HG02642 (cell line): ENCODE measurements around the gene EIF3D.

ENCODE experiments used
- ATAC-seq: cut with Tn5 transposase; IDR thresholded peaks from one replicate; pipeline ENCODE4 v1.9.1; 2021; ENCODE audit warnings: mild to moderate bottlenecking; ENCODE audit not compliant: unreplicated experiment, poor library complexity

EIF3D gene

DNA sequence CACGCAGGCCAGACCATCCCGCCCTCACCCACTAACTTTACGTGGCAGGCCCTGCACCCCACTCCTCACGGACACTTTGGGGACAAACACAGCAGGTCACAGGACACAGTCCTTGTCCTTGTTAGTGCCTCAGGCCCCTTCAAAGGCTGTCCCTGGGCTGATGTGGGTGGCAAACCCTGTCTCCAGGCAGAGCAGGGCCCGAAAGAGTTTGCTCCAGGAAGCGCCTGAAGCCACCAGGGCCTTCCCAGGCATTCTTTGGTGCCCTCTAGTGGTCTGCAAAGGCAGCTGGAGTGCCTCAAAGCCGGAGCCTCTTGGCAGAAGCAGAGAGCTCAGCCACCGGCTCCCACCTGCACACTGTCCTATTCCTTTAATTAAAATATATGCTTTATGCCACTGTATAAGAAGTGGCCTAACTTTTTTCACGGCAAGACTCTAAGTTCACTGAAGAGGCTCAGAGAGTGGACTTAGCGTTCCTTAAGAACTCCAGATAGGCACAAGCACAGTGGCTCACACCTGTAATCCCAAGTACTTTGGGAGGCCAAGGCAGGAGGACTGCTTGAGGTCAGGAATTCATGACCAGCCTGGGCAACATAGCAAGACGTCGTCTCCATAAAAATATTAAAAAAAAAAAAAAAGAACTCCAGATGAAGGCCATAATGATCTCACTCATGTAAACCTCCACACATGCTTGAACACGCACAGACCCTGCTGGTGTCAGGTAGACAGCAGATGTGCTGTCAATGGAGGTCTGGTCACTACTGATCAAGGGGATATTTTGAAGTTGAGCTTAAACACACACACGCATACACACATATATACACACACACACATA is 58.6 kb downstream of the EIF3D start:
- no peak for ATAC-seq

DNA sequence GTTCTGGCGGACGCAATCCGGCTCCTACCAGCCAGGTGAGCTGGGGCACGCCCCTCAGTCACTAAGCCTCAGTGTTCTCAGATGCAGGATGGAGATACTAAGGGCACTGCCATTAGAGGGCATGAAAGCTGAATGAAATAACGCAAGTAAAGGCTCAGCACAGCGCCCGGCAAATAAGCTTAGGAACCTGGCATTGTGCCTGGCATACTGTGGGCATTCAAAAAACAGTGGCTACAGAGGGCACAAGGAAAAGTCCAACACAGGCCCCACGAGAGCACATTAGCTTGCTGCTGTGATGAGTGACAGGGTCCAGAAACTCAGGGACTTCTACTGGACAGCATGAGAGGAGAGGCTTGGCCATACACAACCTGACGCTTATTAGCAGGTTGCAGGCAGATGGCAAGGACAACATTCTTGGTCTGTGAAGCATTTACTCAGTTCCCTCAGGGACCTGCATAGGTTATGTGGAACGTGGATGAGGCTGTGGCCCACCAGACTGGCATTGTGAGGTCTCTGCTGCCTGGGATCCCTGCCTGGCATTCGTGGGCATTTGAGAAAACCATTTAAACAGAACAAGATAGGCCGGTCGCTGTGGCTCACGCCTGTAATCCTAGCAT is 59.8 kb downstream of the EIF3D start:
- no peak for ATAC-seq

DNA sequence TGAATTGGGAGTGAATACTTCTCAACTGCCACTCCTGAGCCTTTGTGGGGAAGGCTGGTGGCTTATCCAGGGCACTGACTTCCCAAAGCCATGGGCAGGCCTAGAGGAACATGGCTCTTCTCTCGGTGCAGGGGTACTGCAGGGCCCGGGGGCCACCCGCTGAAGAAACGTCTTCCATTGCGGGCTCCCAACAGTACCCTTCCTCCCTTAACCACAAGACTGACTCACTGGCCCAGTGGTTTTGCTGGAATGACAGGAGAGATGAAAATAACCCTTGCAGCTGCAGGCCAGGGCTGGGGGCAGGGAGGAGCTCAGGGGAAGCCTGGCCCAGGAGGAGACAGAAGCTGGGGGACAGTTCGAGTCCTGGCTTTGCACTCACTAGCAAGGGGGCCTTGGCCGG is 61.0 kb downstream of the EIF3D start:
- ATAC-seq, result no peak

DNA sequence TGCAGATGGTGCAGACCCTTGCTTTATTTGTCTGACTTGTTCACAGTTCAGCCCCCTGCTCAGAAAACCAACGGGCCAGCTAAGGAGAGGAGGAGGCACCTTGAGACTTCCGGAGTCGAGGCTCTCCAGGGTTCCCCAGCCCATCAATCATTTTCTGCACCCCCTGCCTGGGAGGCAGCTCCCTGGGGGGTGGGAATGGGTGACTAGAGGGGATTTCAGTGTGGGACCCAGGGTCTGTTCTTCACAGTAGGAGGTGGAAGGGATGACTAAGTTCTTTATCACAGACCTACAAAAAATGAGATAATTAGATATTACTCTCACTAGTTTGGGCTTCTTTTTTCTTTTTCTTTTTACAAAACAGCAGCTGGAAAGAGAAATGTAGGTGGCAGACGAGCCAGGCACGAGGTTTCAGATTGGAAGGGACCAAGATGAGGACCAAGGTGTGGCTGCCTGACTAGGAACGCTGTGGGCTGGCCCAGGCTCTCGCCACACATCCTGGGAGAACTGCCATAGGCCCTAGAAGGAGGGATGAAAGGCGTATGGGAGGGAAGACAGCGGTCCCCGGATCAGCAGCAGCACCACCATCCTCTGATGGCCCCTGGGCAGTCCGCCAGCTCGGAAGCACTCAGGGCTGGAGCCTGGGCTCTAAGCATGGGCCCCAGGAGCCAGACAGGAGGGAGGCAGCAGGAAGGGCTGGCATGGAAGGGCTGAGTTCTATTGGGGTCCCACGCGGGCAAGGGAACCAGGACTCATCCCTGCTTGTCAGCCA is 61.7 kb downstream of the EIF3D start:
- no peak for ATAC-seq

DNA sequence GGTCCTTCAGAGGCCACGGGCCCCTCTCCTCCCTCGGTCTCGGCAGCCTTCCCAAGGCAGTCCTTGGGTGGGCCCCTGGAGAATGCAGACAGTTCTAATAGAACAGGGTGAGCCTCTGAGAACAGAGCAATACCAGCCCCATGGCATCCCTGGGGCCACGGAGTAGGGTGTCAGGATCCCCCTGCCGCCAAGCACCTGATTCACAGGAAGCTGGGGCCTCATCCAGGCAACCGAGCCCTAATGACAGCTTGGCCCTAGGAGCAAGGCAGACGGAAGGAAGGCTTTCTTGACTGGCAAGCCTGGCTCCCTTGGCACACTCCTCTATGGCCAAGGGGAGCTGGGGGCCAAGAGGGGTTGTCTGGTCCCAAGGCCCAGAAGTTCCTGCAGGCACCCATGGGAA is 62.7 kb downstream of the EIF3D start:
- no peak for ATAC-seq

DNA sequence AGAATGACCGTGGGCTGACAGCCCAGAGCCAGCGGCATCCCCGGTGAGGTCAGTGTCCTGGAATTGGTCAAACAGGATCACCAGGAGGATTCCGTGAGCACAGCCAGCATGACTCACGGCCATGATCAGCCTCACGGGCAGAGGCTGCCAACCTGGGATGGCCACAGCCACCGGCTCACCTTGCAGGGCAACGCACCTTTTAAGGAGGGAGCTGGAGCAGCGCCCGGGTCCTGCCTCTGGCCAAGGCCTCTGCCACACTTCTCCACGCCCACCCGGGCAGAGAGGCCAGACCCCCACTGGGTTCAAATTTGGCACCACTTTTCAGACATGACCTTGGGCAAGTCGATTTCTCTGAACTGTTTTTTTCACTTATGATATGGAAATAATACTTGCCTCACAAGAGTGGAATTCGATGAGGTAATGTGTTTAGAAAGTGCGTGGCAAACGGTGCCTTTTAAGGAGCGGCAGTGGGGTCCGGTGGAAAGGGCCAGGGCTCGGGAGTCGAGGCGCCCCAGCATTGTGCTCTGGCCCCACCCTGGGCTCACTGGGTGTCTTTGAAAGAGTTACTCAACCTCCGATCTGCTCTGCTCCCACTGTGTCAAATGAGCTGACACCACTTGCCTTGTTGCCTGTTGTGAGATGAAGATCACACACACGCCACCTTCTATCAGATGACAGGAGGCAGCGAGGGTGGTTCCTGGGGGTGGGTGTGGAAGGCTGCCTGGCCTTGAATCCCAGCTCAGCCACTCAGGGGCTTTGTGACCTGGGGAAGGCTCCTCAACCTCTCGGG is 63.5 kb downstream of the EIF3D start:
- ATAC-seq, result no peak

DNA sequence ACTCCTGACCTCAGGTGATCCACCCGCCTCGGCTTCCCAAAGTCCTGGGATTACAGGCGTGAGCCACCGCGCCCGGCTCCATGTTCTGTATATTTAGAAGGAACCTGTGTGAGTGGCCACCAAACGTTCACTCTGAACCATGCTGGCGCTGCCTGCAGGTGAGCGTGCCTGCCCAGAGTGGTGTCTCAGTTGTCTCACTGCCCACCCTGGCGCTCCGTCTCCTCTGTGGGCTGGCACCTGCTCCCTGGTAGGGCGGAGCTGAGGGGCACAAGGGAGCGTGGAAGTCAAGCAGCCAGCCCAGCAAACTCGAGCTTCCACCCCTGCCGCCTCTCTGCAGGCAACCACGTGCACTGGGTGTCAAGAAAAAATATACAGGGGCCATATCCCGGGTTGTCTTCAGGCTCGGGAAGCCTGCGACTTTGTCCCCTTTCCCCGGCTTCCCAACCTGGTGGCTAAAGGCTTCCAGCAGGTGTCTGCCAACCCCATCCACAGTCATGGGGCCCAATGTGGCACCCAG is 64.2 kb downstream of the EIF3D start:
- no peak for ATAC-seq

DNA sequence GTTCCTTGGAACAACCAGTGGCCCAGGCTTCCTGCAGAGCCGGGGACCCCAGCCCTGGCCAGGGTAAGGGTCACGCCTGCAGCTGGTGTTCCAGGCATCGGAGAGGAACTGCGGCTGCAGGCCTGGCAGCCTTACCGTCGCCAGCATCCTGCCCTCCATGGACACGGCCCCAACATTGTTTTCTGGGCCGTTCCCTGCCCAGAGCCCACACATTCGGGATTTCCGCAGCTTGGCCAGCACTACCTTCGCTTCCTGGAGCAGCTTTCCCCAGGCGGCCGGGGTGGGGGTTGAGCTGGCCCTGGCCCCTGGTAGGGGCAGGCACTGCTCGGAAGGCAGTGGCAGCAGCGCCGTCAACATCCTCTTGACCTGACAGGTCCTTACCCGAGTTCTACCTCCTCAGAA is 65.2 kb downstream of the EIF3D start:
- no peak for ATAC-seq

DNA sequence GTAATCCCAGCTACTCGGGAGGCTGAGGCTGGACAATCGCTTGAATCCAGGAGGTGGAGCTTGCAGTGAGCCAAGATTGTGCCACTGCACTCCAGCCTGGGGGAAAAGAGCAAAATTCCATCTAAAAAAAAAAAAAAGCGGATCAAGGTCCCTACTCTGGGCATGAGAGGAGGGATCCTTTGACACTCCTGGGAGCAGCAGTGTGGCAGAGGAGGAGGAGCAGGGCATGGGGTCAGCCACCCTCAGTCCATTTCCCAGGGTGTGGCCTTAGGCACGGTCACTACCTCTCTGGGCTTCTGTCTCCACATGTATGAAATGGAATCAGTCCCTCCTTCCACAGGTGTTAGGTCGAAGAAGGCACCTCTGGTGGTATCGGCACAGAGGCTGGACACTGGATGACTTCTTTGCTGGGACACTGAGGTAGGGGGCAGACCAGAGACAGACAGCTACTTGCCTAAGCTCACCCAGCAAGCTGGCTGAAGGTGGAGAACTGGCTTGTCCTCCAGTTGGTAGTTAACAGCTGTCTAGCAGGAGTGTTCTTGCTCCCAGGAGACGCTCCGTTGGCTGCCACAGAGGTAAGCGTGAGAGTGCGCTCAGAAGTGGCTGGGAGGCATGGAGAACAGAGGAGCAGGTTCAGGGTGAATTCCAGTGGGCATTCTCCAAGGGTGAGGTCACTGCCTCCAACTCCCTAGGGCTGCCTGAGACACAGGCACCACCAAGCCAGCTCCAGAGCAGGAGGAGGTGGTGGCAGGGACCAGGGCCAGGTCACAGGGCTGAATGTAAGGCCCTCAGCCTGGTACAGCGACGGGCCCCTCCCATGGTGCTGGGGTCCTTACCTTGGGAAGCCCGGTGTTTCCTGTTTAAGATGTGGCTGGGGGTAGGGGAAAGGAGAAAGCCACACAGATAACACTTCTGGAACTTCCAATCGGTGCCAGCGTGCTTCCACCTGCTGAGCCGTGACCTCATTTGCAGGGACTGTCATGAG is 67.0 kb downstream of the EIF3D start:
- no peak for ATAC-seq
